Neural cell (in vitro differentiated cells): ENCODE measurements around the gene ACTN1. TPM values are rescaled to one million over a fixed set of nuclear protein-coding genes. Genes with fewer than 3 reads are reported as not detected.

Source experiments
- H2AFZ ChIP-seq: fragments of 200-600, 300-800 bp; sonication (generic), shearing (Covaris generic); 2 replicates; pipeline ENCODE4 v1.6.0; 2014; ENCODE audit warnings: low read depth, mild to moderate bottlenecking, antibody characterized with exemption, low read length, moderate library complexity
- H3F3A ChIP-seq: fragments of 200-600 bp; shearing (Covaris generic); 2 replicates; pipeline ENCODE4 v1.6.1; 2016; ENCODE audit warnings: mild to moderate bottlenecking, moderate library complexity, mixed read lengths, antibody characterized with exemption, low read length; ENCODE audit not compliant: insufficient read depth, poor library complexity, severe bottlenecking
- H3K27ac ChIP-seq: fragments of 200-600, 300-800 bp; sonication (generic), shearing (Covaris generic); 2 replicates; pipeline ENCODE4 v1.5.1; 2014; ENCODE audit warnings: mild to moderate bottlenecking, low read length, moderate library complexity
- H3K27me3 ChIP-seq: fragments of 300-800, 200-600 bp; sonication (generic), shearing (Covaris generic); 2 replicates; pipeline ENCODE4 v1.6.0; 2014; ENCODE audit warnings: mild to moderate bottlenecking, low read depth, low read length, moderate library complexity; ENCODE audit not compliant: insufficient read depth
- H3K36me3 ChIP-seq: fragments of 300-800, 200-600 bp; sonication (generic), shearing (Covaris generic); 2 replicates; pipeline ENCODE4 v1.5.1; 2014; ENCODE audit warnings: mild to moderate bottlenecking, antibody characterized with exemption, low read length, moderate library complexity; ENCODE audit not compliant: insufficient read depth
- H3K4me2 ChIP-seq: fragments of 300-800, 200-600 bp; sonication (generic), shearing (Covaris generic); 2 replicates; pipeline ENCODE4 v1.6.0; 2014; ENCODE audit warnings: mild to moderate bottlenecking, low read length
- H3K4me3 ChIP-seq: fragments of 300-800, 200-600 bp; sonication (generic), shearing (Covaris generic); 2 replicates; pipeline ENCODE4 v1.5.1; 2014; ENCODE audit warnings: mild to moderate bottlenecking, low read length, moderate library complexity
- H3K79me2 ChIP-seq: fragments of 200-600 bp; shearing (Covaris generic); replicated peaks from 2 replicates; pipeline ENCODE4 v1.6.0; 2014; ENCODE audit warnings: mild to moderate bottlenecking, low read length, moderate library complexity; ENCODE audit not compliant: insufficient read depth
- H3K9ac ChIP-seq: fragments of 300-800, 200-600 bp; sonication (generic), shearing (Covaris generic); 2 replicates; pipeline ENCODE4 v1.6.1; 2016; ENCODE audit warnings: mild to moderate bottlenecking, low read length, mixed read lengths
- H3K9me2 ChIP-seq: fragments of 200-600 bp; shearing (Covaris generic); 2 replicates; pipeline ENCODE4 v1.6.1; 2016; ENCODE audit warnings: mild to moderate bottlenecking, low read length, mixed read lengths; ENCODE audit not compliant: insufficient read depth
- H3K9me3 ChIP-seq: fragments of 200-600, 300-800 bp; sonication (generic), shearing (Covaris generic); 2 replicates; pipeline ENCODE4 v1.6.1; 2016; ENCODE audit warnings: mild to moderate bottlenecking, mixed run types, low read length, moderate library complexity, mixed read lengths
- H4K20me1 ChIP-seq: fragments of 200-600 bp; shearing (Covaris generic); 2 replicates; pipeline ENCODE4 v1.6.1; 2016; ENCODE audit warnings: mild to moderate bottlenecking, mixed run types; ENCODE audit not compliant: insufficient read depth
- CTCF ChIP-seq: fragments of 450-650 bp; IDR thresholded peaks from 2 replicates; pipeline ENCODE4 v1.5.1; 2014; ENCODE audit warnings: antibody characterized with exemption, mild to moderate bottlenecking, moderate library complexity; ENCODE audit not compliant: poor library complexity, severe bottlenecking
- EP300 ChIP-seq: fragments of 450-650 bp; conservative IDR thresholded peaks from 2 replicates; pipeline ENCODE4 v1.6.1; 2014; ENCODE audit warnings: antibody characterized with exemption, mild to moderate bottlenecking, moderate library complexity; ENCODE audit not compliant: poor library complexity, severe bottlenecking
- EZH2 ChIP-seq: fragments of 200-600, 300-800 bp; shearing (Covaris generic), sonication (generic); IDR thresholded peaks from 2 replicates; pipeline ENCODE4 v1.6.1; 2014; ENCODE audit warnings: antibody characterized with exemption, low read length, borderline replicate concordance, mild to moderate bottlenecking; ENCODE audit not compliant: insufficient read depth, poor library complexity, severe bottlenecking
- MXI1 ChIP-seq: fragments of 450-650 bp; conservative IDR thresholded peaks from 2 replicates; pipeline ENCODE4 v1.6.1; 2014; ENCODE audit warnings: antibody characterized with exemption, mild to moderate bottlenecking; ENCODE audit not compliant: poor library complexity, severe bottlenecking
- POLR2AphosphoS5 ChIP-seq: IDR thresholded peaks from 2 replicates; pipeline ENCODE4 v1.6.1; 2012
- RAD21 ChIP-seq: fragments of 450-650 bp; conservative IDR thresholded peaks from 2 replicates; pipeline ENCODE4 v1.6.1; 2014; ENCODE audit warnings: antibody characterized with exemption, mild to moderate bottlenecking, moderate library complexity
- REST ChIP-seq: IDR thresholded peaks from 2 replicates; pipeline ENCODE4 v1.6.1; 2012; ENCODE audit warnings: borderline replicate concordance
- SMC3 ChIP-seq: fragments of 450-650 bp; conservative IDR thresholded peaks from 2 replicates; pipeline ENCODE4 v1.6.1; 2014; ENCODE audit warnings: antibody characterized with exemption, mild to moderate bottlenecking, moderate library complexity; ENCODE audit not compliant: poor library complexity
- TAF1 ChIP-seq: IDR thresholded peaks from 2 replicates; pipeline ENCODE4 v1.6.1; 2012; ENCODE audit warnings: low read depth
- polyA plus RNA-seq: library from polyadenylated mRNA; depleted of rRNA; stranded (reverse); fragments of >200 nt; gene quantifications from 2 replicates; pipeline ENCODE4 v1.2.3, GENCODE V29; 2014

Gene ACTN1
- polyA plus RNA-seq, 1 donor from 2014 or later = 10.8 TPM

GRCh38 chr14:68874746-68875155, 104.4 kb downstream of the ACTN1 start:
- no peak overlapping the region for H3K4me2 ChIP-seq
- H3K36me3 ChIP-seq = no peaks in the 10 kb centered on the region
- no peak for TF ChIP-seq MXI1
- no peaks in the 10 kb centered on the region for H4K20me1 ChIP-seq
- H2AFZ ChIP-seq = no peak overlapping the region
- H3K9ac ChIP-seq = no peak overlapping the region
- H3K9me2 ChIP-seq = no peaks in the 10 kb centered on the region
- no peak overlapping the region for H3K4me3 ChIP-seq
- H3K9me3 ChIP-seq = no peaks in the 10 kb centered on the region
- H3K27me3 ChIP-seq = no peaks in the 10 kb centered on the region
- no peaks in the 10 kb centered on the region for H3F3A ChIP-seq
- H3K27ac ChIP-seq = no peak overlapping the region
- H3K79me2 ChIP-seq = no peaks in the 10 kb centered on the region

- Histone ChIP-seq H3K4me3 (no peak overlapping the region), H3F3A (no peaks in the 10 kb centered on the region), H3K36me3 (no peaks in the 10 kb centered on the region), H3K9me3 (no peaks in the 10 kb centered on the region), H3K79me2 (no peaks in the 10 kb centered on the region), H3K9ac (no peak overlapping the region), H3K27me3 (no peaks in the 10 kb centered on the region), H4K20me1 (no peaks in the 10 kb centered on the region), H3K27ac (no peak overlapping the region), H3K4me2 (no peak overlapping the region), H3K9me2 (no peaks in the 10 kb centered on the region), H2AFZ (no peak overlapping the region)
- TF ChIP-seq RAD21 (no peak), EP300 (no peak), TAF1 (no peak), CTCF (no peak), SMC3 (no peak), REST (no peak), POLR2AphosphoS5 (no peak), MXI1 (no peak), EZH2 (no peak)
These were observed 105.7 kb downstream of the ACTN1 start for GRCh38 chr14:68873376-68873775.

GRCh38 chr14:68871392-68871791, 107.7 kb downstream of the ACTN1 start:
- H3K27me3 ChIP-seq = no peaks in the 10 kb centered on the region
- H3K4me3 ChIP-seq = no peak overlapping the region
- no peaks in the 10 kb centered on the region for H3F3A ChIP-seq
- no peaks in the 10 kb centered on the region for H3K79me2 ChIP-seq
- no peaks in the 10 kb centered on the region for H3K9me3 ChIP-seq
- H4K20me1 ChIP-seq = no peaks in the 10 kb centered on the region
- no peaks in the 10 kb centered on the region for H3K36me3 ChIP-seq
- no peak overlapping the region for H2AFZ ChIP-seq
- H3K4me2 ChIP-seq = no peak overlapping the region
- TF ChIP-seq CTCF = no peak
- TF ChIP-seq RAD21 = no peak
- no peak for TF ChIP-seq REST
- no peak for TF ChIP-seq EP300
- no peak for TF ChIP-seq TAF1
- TF ChIP-seq EZH2 = no peak
- no peak for TF ChIP-seq POLR2AphosphoS5
- TF ChIP-seq SMC3 = no peak
- TF ChIP-seq MXI1 = no peak
- no peaks in the 10 kb centered on the region for H3K9me2 ChIP-seq
- H3K9ac ChIP-seq = no peak overlapping the region
- H3K27ac ChIP-seq = no peak overlapping the region
